ENCODE data around the gene RNU7-1.

The RNU7-1 gene

GRCh38 chr12:6937481-6938352 lies 5.9 kb upstream of the RNU7-1 start:
- H3K4me1 ChIP-seq (ENCODE audit: control insufficient read depth in 2 of 2, insufficient read depth in 1 of 2, low read depth in 1 of 2, low read length in 2 of 2), result peaks cover 3 to 6% of the 10 kb centered on the region in 2 donors
- H3K27ac ChIP-seq (replicated peaks; ENCODE audit: low read length), result peak overlapping the region; percentile 95
- WGBS, 2 donors (ENCODE audit: extremely low coverage in 2 of 2, insufficient read length in 2 of 2, insufficient replicate concordance in 1 of 2), result no CpG with 5 or more reads among the region's 80 CpGs
- H4K91ac ChIP-seq (ENCODE audit: low read depth, low read length, poor library complexity), result peak overlapping the region; percentile 98
- peak overlapping the region; percentile 94 for H3K9ac ChIP-seq (ENCODE audit: low read depth, low read length, poor library complexity)
- H2AFZ ChIP-seq (ENCODE audit: low read length), result peak overlapping the region; percentile 80
- peak overlapping the region; percentile 90 for H4K8ac ChIP-seq (ENCODE audit: low read depth, low read length)
- H2AK5ac ChIP-seq (ENCODE audit: low read depth, low read length), result peak overlapping the region; percentile 98
- H3K79me1 ChIP-seq (ENCODE audit: low read depth, low read length), result peaks cover 16% of the 10 kb centered on the region
- H2BK12ac ChIP-seq (ENCODE audit: low read length), result no peak overlapping the region
- H2BK5ac ChIP-seq (ENCODE audit: low read length), result peak overlapping the region; percentile 99
- H3K14ac ChIP-seq (ENCODE audit: low read length), result peak overlapping the region; percentile 86
- peak overlapping the region; percentile 100 for H3K23ac ChIP-seq (ENCODE audit: low read depth, low read length, poor library complexity)
- peaks cover 55 to 88% of the 10 kb centered on the region in 2 donors for H3K36me3 ChIP-seq (replicated peaks in 1 of 2; ENCODE audit: control insufficient read depth in 2 of 2, insufficient read depth in 2 of 2, low read length in 2 of 2)
- peak overlapping the region; percentile 66 for H3K4me2 ChIP-seq (ENCODE audit: insufficient read depth, low read length, poor library complexity, severe bottlenecking)
- peak overlapping the region; percentile 50 for H2BK120ac ChIP-seq (ENCODE audit: low read depth, low read length)
- H3K4me3 ChIP-seq (ENCODE audit: low read length in 2 of 2), result peak overlapping the region; percentile 51 to 78
- peak overlapping the region; percentile 86 for H3K4ac ChIP-seq (ENCODE audit: low read length)
- DNase-seq (ENCODE audit: low spot score), result peak; percentile 95
- H2BK15ac ChIP-seq (ENCODE audit: low read length), result peak overlapping the region; percentile 52
- H3K9me3 ChIP-seq (replicated peaks in 1 of 2; ENCODE audit: control insufficient read depth in 2 of 2, insufficient read depth in 1 of 2, low read depth in 1 of 2, low read length in 2 of 2), result no peaks in the 10 kb centered on the region
- H3K18ac ChIP-seq (ENCODE audit: low read length), result peak overlapping the region; percentile 100
- no peaks in the 10 kb centered on the region for H3K27me3 ChIP-seq (ENCODE audit: control insufficient read depth in 3 of 3, insufficient read depth in 3 of 3, low read depth in 1 of 3, low read length in 3 of 3)

GRCh38 chr12:6938353-6939190 lies 5.0 kb upstream of the RNU7-1 start:
- Histone ChIP-seq H2BK12ac (ENCODE audit: low read length) (no peak overlapping the region), H2AK5ac (ENCODE audit: low read depth, low read length) (peak overlapping the region; percentile 95), H3K79me1 (ENCODE audit: low read depth, low read length) (peaks cover 15% of the 10 kb centered on the region), H2BK120ac (ENCODE audit: low read depth, low read length) (no peak overlapping the region), H2AFZ (ENCODE audit: low read length) (no peak overlapping the region), H3K4me1 (ENCODE audit: control insufficient read depth in 2 of 2, insufficient read depth in 1 of 2, low read depth in 1 of 2, low read length in 2 of 2) (peaks cover 3 to 6% of the 10 kb centered on the region in 2 donors), H3K18ac (ENCODE audit: low read length) (peak overlapping the region; percentile 69), H4K91ac (ENCODE audit: low read depth, low read length, poor library complexity) (peak overlapping the region; percentile 40), H3K36me3 (replicated peaks in 1 of 2; ENCODE audit: control insufficient read depth in 2 of 2, insufficient read depth in 2 of 2, low read length in 2 of 2) (peaks cover 52 to 80% of the 10 kb centered on the region in 2 donors), H3K23ac (ENCODE audit: low read depth, low read length, poor library complexity) (peak overlapping the region; percentile 100), H2BK5ac (ENCODE audit: low read length) (peak overlapping the region; percentile 99), H3K4me3 (ENCODE audit: low read length in 2 of 2) (peak overlapping the region; percentile 51 to 78), H3K27me3 (ENCODE audit: control insufficient read depth in 3 of 3, insufficient read depth in 3 of 3, low read depth in 1 of 3, low read length in 3 of 3) (no peaks in the 10 kb centered on the region), H3K4ac (ENCODE audit: low read length) (peak overlapping the region; percentile 13), H4K8ac (ENCODE audit: low read depth, low read length) (peak overlapping the region; percentile 17), H3K14ac (ENCODE audit: low read length) (peak overlapping the region; percentile 77), H3K9me3 (replicated peaks in 1 of 2; ENCODE audit: control insufficient read depth in 2 of 2, insufficient read depth in 1 of 2, low read depth in 1 of 2, low read length in 2 of 2) (no peaks in the 10 kb centered on the region), H2BK15ac (ENCODE audit: low read length) (peak overlapping the region; percentile 52), H3K4me2 (ENCODE audit: insufficient read depth, low read length, poor library complexity, severe bottlenecking) (peak overlapping the region; percentile 66), H3K27ac (replicated peaks; ENCODE audit: low read length) (peak overlapping the region; percentile 95), H3K9ac (ENCODE audit: low read depth, low read length, poor library complexity) (peak overlapping the region; percentile 94)
- WGBS, 2 donors (ENCODE audit: extremely low coverage in 2 of 2, insufficient read length in 2 of 2, insufficient replicate concordance in 1 of 2), result no CpG with 5 or more reads among the region's 32 CpGs
- DNase-seq (ENCODE audit: low spot score), result no peak

- H2BK5ac ChIP-seq (ENCODE audit: low read length), result no peak overlapping the region
- no peaks in the 10 kb centered on the region for H3K27me3 ChIP-seq (ENCODE audit: control insufficient read depth in 3 of 3, insufficient read depth in 3 of 3, low read depth in 1 of 3, low read length in 3 of 3)
- no peak overlapping the region for H3K4me2 ChIP-seq (ENCODE audit: insufficient read depth, low read length, poor library complexity, severe bottlenecking)
- no peak overlapping the region for H2BK15ac ChIP-seq (ENCODE audit: low read length)
- WGBS, 2 donors (ENCODE audit: extremely low coverage in 2 of 2, insufficient read length in 2 of 2, insufficient replicate concordance in 1 of 2), result no CpG with 5 or more reads among the region's 2 CpGs
- no peak overlapping the region for H3K18ac ChIP-seq (ENCODE audit: low read length)
- no peak overlapping the region for H3K9ac ChIP-seq (ENCODE audit: low read depth, low read length, poor library complexity)
- H2BK12ac ChIP-seq (ENCODE audit: low read length), result no peak overlapping the region
- H2AFZ ChIP-seq (ENCODE audit: low read length), result no peak overlapping the region
- H3K4ac ChIP-seq (ENCODE audit: low read length), result no peak overlapping the region
- H3K4me1 ChIP-seq (ENCODE audit: control insufficient read depth in 2 of 2, insufficient read depth in 1 of 2, low read depth in 1 of 2, low read length in 2 of 2), result peaks cover 3 to 6% of the 10 kb centered on the region in 2 donors
- DNase-seq (ENCODE audit: low spot score), result no peak
- H4K8ac ChIP-seq (ENCODE audit: low read depth, low read length), result peak overlapping the region; percentile 17
- H2AK5ac ChIP-seq (ENCODE audit: low read depth, low read length), result no peak overlapping the region
- H3K14ac ChIP-seq (ENCODE audit: low read length), result no peak overlapping the region
- H2BK120ac ChIP-seq (ENCODE audit: low read depth, low read length), result no peak overlapping the region
- H3K27ac ChIP-seq (replicated peaks; ENCODE audit: low read length), result peak overlapping the region; percentile 17
- H3K79me1 ChIP-seq (ENCODE audit: low read depth, low read length), result peaks cover 15% of the 10 kb centered on the region
- no peaks in the 10 kb centered on the region for H3K9me3 ChIP-seq (replicated peaks in 1 of 2; ENCODE audit: control insufficient read depth in 2 of 2, insufficient read depth in 1 of 2, low read depth in 1 of 2, low read length in 2 of 2)
- peak overlapping the region; percentile 100 for H3K23ac ChIP-seq (ENCODE audit: low read depth, low read length, poor library complexity)
- no peak overlapping the region for H3K4me3 ChIP-seq (ENCODE audit: low read length in 2 of 2)
- no peak overlapping the region for H4K91ac ChIP-seq (ENCODE audit: low read depth, low read length, poor library complexity)
- H3K36me3 ChIP-seq (replicated peaks in 1 of 2; ENCODE audit: control insufficient read depth in 2 of 2, insufficient read depth in 2 of 2, low read length in 2 of 2), result peaks cover 47 to 74% of the 10 kb centered on the region in 2 donors
These were observed 4.5 kb upstream of the RNU7-1 start for GRCh38 chr12:6939191-6939540.

- Histone ChIP-seq H3K27ac (replicated peaks; ENCODE audit: low read length) (no peak overlapping the region), H3K9ac (ENCODE audit: low read depth, low read length, poor library complexity) (no peak overlapping the region), H3K14ac (ENCODE audit: low read length) (no peak overlapping the region), H4K8ac (ENCODE audit: low read depth, low read length) (no peak overlapping the region), H3K23ac (ENCODE audit: low read depth, low read length, poor library complexity) (peak overlapping the region; percentile 56), H3K18ac (ENCODE audit: low read length) (no peak overlapping the region), H2BK15ac (ENCODE audit: low read length) (no peak overlapping the region), H3K4me3 (ENCODE audit: low read length in 2 of 2) (no peak overlapping the region), H2AK5ac (ENCODE audit: low read depth, low read length) (peak overlapping the region; percentile 76), H3K4ac (ENCODE audit: low read length) (no peak overlapping the region), H3K27me3 (ENCODE audit: control insufficient read depth in 3 of 3, insufficient read depth in 3 of 3, low read depth in 1 of 3, low read length in 3 of 3) (no peaks in the 10 kb centered on the region), H3K4me1 (ENCODE audit: control insufficient read depth in 2 of 2, insufficient read depth in 1 of 2, low read depth in 1 of 2, low read length in 2 of 2) (peaks cover 11 to 14% of the 10 kb centered on the region in 2 donors), H3K4me2 (ENCODE audit: insufficient read depth, low read length, poor library complexity, severe bottlenecking) (no peak overlapping the region), H2BK5ac (ENCODE audit: low read length) (peak overlapping the region; percentile 46), H3K9me3 (replicated peaks in 1 of 2; ENCODE audit: control insufficient read depth in 2 of 2, insufficient read depth in 1 of 2, low read depth in 1 of 2, low read length in 2 of 2) (no peaks in the 10 kb centered on the region), H2BK120ac (ENCODE audit: low read depth, low read length) (no peak overlapping the region), H2BK12ac (ENCODE audit: low read length) (peak overlapping the region; percentile 66), H4K91ac (ENCODE audit: low read depth, low read length, poor library complexity) (no peak overlapping the region), H3K79me1 (ENCODE audit: low read depth, low read length) (peaks cover 12% of the 10 kb centered on the region), H2AFZ (ENCODE audit: low read length) (no peak overlapping the region), H3K36me3 (replicated peaks in 1 of 2; ENCODE audit: control insufficient read depth in 2 of 2, insufficient read depth in 2 of 2, low read length in 2 of 2) (peaks cover 34 to 66% of the 10 kb centered on the region in 2 donors)
- no CpG with 5 or more reads among the region's 12 CpGs for WGBS, 2 donors (ENCODE audit: extremely low coverage in 2 of 2, insufficient read length in 2 of 2, insufficient replicate concordance in 1 of 2)
- DNase-seq (ENCODE audit: low spot score), result no peak
These were observed 2.3 kb upstream of the RNU7-1 start for GRCh38 chr12:6941267-6941666.

Data from neuronal stem cell (in vitro differentiated cells).